Measurements from ENCODE around the gene KLRB1.
"Not testable (repeated sequence)": the region's sequence is repeated elsewhere in the genome, so short reads cannot be mapped to it uniquely, and the experiment has no call there.

The KLRB1 gene

DNA sequence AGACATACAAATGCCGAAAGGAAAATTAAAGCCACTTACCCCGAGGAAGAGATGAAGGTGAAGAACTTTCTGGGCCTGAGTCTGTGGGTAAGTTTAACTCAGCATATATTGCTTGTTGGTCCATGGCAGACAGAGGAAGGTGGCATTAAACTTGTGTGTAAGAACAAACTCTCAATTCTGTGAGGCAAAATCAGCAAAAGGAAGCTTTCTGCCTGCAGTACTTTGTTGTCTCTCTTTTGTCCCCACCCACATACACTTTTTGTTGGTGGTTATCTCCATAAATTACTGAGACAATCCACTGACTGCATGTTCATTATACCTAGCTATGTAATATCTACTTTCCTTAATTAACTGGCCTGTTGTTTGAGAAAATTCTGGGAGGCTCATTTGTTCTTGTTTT is at the start of gene KLRB1:
Gene KLRB1, minus strand, starts transcription at position 201 of the 400 bp plus-strand sequence. Its CDS starts 77 bp downstream, at position 124.
- no peak for TF ChIP-seq POLR2A (IDR thresholded peaks at IDR 0.05; ENCODE audit: low read depth, low read length)
- DNase-seq (ENCODE audit: insufficient read length, low spot score) = no peak
- FAIRE-seq = no peak

DNA sequence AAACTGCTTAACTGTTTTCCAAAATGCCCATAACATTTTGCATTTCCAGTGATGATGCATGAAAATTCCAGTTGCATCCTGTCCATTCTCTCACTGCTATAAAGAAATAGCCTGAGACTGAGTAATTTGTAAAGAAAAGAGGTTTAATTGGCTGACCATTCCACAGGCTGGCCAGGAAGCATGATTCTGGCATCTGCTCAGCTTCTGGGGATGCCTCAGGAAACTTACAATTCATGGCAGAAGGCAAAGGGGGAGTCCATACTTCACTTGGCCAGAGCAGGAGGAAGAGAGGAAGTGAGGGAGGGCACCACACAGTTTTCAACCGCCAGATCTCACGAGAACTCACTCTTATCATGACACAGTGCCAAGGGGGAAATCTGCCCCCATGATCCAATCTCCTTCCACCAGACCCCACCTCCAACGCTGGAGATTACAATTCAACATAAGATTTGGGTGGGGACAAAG is 43.6 kb upstream of the KLRB1 start:
- FAIRE-seq = no peak
- DNase-seq (ENCODE audit: insufficient read length, low spot score) = no peak
- TF ChIP-seq POLR2A (IDR thresholded peaks at IDR 0.05; ENCODE audit: low read depth, low read length) = no peak

DNA sequence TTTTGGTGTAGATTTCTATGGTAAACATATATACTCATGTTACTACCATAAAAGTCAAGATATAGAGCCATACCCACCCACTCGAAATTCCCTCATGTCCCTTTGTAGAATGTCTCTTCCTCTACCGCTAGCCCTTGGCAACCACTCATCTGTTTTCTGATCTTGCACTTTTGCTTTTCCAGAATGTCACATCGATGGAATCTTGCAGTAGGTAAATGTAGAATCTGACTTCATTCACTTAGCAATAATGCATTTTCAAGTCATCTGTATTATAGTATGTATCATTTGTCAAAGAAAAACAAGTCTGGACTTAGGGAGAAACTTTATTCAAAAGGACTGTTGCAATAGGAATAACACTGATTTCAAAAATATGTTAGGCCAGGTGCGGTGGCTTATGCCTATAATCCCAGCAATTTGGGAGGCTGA is 42.4 kb upstream of the KLRB1 start:
- no peak for DNase-seq (ENCODE audit: insufficient read length, low spot score)
- no peak for FAIRE-seq
- no peak for TF ChIP-seq POLR2A (IDR thresholded peaks at IDR 0.05; ENCODE audit: low read depth, low read length)

DNA sequence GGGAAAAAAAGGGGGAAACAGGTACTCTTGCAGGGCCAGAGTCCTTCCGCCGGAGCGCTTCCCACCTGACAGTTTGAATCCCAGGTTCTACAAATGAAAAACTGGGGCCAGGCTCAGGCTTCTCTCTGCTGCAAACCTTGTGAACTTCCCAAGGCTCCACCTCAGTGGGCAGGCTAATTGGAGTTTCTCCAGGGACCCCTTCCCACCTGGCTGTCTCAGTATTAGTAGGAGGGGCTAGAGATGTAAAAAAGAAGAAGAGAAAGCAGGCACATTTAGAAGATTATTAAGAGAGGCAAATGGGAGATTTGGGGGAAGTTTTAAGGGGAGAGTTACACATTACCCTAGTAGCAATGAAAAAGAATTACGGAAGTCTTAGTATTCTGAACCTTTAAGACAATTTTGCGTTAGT is 41.8 kb upstream of the KLRB1 start:
- FAIRE-seq = no peak
- no peak for DNase-seq (ENCODE audit: insufficient read length, low spot score)
- no peak for TF ChIP-seq POLR2A (IDR thresholded peaks at IDR 0.05; ENCODE audit: low read depth, low read length)

DNA sequence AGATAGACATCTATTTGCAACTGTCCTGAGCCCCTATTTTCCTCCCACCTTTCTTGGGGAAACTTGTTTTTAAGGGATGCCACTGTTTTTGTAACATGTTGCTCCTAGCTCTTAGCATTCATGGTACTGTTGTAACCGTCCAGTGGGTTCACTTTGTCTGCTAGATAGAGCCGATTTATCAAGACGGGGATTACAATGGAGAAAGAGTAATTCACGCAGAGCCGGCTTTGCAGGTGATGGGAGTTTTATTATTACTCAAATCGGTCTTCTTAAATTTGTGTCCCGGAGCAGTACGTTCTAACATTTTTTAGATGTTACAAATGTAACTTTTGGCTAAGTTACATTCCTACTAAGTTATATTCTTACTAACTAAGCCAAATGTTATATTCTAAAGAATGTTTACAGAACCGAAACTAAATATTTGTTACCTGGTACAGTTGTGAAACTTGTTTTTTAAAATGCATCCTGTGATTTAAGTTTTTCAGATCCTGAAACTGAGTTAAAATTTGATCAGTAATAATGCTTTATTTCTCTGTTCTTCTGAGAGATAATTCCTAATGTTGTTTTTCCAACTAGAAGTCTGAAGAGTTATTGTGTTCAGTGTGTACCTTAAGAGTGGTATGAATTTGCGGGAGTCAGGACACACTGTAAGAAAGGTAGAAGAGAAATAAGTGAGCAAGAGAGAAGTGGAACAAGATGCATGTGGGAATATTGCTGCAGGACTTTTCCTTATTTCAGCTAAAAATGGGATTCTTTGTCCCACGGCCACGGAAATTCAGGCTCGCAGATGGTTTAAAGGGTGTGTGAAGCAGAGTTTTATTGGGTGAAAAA is 41.2 kb upstream of the KLRB1 start:
- no peak for FAIRE-seq
- no peak for DNase-seq (ENCODE audit: insufficient read length, low spot score)
- TF ChIP-seq POLR2A (IDR thresholded peaks at IDR 0.05; ENCODE audit: low read depth, low read length) = no peak

DNA sequence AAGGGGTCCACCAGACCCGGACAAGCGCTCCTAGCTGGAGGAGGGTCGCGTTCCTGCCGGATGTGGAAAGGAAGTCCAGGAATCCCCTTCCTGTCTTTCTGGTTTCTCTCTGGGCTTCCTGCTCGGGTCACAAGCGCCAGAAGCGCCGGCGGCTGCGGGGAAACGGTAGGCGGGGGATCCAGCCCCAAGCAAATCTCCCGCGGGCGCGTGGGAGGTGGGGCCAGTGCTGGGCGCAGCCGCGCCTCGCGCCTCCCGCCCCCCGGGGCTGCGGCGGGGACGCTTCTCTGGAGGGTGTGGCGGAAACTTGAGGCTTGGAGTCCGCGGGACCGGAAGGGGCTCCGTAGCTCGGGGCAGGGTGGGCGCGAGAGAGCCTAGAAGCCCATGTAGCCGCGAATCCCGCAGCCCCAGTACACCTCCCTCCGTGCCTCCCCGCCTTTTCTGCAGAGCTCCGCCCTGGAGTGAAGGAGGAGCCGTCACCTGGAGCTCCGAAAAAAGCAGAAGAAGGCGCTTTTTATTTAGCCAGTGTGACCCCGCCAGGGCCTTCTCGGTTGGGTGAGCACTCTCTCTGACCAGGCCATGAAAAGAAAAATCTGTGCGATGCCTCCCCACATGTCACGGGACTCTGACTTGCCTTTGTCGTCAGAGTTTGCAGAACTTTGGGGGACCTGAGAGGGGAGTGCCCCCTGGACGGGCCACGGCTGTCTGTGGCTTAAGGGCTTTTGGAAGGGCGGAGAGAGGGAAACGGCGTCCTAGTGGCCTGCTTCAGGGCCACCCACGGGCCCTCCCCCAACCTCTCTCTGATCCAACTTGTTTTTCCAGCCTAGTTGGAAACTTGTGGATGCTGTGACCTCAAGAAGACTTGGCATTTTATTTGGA is 40.3 kb upstream of the KLRB1 start:
- DNase-seq (ENCODE audit: insufficient read length, low spot score) = peak; percentile 73
- peak; percentile 83 for FAIRE-seq
- peak; percentile 57; the same call in 1 of the 2 replicates for TF ChIP-seq POLR2A (IDR thresholded peaks at IDR 0.05; ENCODE audit: low read depth, low read length)

DNA sequence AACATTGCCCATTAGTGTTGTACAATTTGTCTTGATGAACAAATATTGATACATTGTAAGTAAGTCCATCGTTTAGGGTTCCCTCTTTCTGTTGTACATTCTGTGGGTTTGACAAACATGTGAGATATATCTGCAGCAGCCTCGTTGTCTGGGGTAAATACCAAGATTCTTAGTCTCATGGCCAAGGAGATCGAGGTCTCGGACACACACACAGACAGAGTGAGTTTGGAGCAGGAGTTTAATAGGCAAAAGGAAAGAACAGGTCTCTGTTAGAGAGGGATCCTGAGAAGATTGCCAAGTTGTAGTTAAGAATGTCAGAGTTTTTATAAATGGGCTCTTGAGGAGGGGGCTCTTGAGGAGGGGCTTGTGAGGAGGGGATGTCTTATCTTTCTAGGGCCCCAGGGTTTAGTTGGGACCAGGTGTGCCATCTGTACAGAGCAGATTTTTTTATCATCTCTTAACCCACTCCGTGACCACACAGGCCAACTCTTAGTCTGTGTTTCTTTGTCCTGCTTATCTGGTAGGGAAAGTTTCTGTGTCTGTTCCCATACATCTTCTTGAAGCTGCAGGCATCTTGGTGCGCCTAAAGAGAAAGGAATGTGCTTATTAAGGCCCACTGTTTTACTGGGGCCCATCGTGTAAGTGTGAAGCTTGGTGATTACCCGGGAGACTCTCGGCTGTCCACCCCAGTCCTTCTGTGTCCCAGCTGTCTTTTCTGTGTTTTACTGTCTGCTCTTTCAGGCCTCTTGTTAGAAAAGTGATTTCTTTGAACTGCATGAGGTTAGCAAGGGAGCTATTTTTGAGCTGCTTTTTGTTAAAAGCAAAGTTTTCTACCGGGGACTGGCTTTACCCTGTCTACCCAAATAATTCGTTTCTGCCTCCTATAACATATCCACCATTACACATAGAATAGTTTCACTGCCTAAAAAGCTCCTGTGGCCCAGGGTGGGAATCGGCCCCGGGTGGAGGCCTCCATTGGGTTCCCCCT is 39.4 kb upstream of the KLRB1 start:
- DNase-seq (ENCODE audit: insufficient read length, low spot score) (no peak), FAIRE-seq (no peak)
- TF ChIP-seq POLR2A (IDR thresholded peaks at IDR 0.05; ENCODE audit: low read depth, low read length) = no peak

DNA sequence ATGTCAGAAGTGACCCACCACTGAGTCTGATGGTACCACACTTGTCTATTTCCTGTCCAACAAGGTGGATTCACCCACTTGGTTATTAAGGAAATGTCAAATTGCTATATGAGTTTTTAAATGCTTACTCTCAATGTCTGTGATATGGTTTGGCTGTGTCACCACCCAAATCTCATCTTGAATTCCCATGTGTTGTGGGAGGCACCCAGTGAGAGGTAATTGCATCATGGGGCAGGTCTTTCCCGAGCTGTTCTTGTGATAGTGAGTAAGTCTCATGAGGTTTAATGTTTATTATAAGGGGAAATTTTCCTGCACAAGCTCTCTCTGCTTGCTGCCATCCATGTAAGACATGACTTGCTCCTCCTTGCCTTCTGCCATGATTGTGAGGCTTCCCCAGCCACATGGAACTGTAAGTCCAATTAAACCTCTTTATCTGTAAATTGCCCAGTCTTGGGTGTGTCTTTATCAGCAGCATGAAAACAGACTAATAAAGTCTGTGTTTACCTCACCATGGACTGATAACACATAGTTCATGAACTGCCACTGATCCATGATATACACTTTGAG is 37.4 kb upstream of the KLRB1 start:
- not testable (repeated sequence) for FAIRE-seq; DNase-seq (ENCODE audit: insufficient read length, low spot score)

DNA sequence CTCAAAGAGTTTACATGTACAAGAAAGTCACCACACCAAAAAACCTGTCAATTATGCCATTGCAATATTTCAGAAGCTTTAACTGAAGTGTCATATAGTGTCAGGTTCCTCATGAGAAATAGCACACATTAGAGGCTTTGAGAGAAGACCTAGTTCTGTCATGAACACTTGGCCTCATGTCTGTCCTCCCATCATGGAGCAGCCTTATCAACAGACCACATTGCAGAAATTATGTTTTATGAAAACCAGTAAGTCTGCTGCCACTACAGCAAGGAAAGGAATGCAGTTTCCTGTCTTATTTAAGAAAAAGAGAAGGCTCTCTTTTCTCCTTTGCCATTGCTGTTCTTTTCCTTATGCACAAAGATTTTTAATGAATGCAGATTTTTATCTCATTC is 35.5 kb upstream of the KLRB1 start:
- FAIRE-seq (no peak), DNase-seq (ENCODE audit: insufficient read length, low spot score) (no peak)
- TF ChIP-seq POLR2A (IDR thresholded peaks at IDR 0.05; ENCODE audit: low read depth, low read length) = no peak

DNA sequence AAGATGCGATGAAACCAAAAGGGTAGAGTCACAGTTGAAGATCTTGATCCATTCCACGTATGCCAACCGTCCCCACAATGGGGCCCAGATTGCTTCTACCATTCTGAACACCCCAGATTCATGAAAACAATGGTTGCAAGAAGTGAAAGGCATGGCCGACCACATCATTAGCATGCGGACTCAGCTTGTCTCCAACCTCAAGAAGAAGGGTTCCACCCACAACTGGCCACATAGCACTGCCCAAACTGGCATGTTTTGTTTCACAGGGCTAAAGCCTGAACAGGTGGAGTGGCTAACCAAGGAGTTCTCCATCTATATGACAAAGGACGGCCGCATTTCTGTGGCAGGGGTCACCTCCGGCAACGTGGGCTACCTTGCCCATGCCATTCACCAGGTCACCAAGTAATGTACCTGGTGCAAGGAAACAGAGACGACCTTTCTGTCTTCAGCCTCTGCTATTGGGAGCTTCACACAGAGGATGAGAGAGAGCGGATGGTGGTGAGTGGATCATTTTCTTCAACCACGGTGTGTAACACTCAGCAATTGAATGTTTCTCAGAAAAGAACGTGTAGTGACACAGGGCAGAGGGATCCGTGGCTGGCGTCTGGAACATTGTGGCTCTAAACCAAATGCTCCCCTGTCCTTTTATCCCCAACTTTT is 35.0 kb upstream of the KLRB1 start:
- no peak for DNase-seq (ENCODE audit: insufficient read length, low spot score)
- FAIRE-seq = no peak
- TF ChIP-seq POLR2A (IDR thresholded peaks at IDR 0.05; ENCODE audit: low read depth, low read length) = no peak

DNA sequence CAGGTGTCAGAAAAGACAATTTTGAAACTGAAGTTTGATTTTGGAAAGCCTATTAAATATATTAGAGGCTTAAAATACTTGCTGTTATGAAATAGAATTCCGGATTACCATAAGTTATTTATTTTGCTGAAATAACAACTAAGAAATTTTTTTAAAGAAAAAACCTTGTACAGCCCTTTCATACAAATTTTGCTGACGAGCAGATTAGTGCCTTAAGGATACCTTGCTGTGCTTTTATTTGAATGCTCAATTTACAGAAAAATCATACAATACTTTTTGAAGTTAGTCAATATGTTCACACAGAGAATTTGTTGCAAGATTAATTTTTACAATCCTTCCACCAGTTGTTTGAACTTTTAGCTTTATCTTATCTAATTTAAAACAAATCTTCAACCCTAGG is 32.3 kb upstream of the KLRB1 start:
- FAIRE-seq (no peak), DNase-seq (ENCODE audit: insufficient read length, low spot score) (no peak)
- TF ChIP-seq POLR2A (IDR thresholded peaks at IDR 0.05; ENCODE audit: low read depth, low read length) = no peak

DNA sequence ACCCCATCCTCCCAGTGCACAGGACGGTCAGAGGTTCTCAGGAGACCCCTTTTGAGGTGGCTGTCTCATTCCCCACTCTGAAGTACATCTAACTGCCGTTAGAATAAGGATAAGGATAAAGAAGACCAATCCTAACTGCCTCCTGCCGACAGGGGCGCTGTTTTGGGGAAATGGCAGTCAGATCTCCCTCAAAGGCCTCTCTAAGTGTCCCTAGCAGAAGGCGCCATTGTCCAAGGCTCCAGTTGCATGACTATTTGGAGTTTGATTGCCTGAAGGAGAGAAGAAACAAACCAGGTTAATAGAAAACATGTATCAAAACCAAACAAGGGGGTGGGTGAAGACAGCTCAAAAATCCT is 29.1 kb upstream of the KLRB1 start:
- FAIRE-seq = no peak
- no peak for DNase-seq (ENCODE audit: insufficient read length, low spot score)
- no peak for TF ChIP-seq POLR2A (IDR thresholded peaks at IDR 0.05; ENCODE audit: low read depth, low read length)

Data from H54 (cell line).